Colonic mucosa (tissue), 4 donors: Measurements from ENCODE around the gene PHLDA2. TPM values are rescaled to one million over a fixed set of nuclear protein-coding genes. Genes with fewer than 3 reads are reported as not detected.

ENCODE experiments used
- DNase-seq: peaks from one replicate; pipeline ENCODE4 v3.0.0-alpha.2; 2020
- H3K27ac ChIP-seq: fragments of 200-600 bp; one replicate; pipeline ENCODE4 v1.8.0; 2021
- H3K27me3 ChIP-seq: fragments of 200-600 bp; one replicate; pipeline ENCODE4 v1.8.0; 2021
- H3K36me3 ChIP-seq: fragments of 200-600 bp; one replicate; pipeline ENCODE4 v1.8.0; 2021
- H3K4me1 ChIP-seq: fragments of 200-600 bp; one replicate; pipeline ENCODE4 v1.8.0; 2021; ENCODE audit warnings: mild to moderate bottlenecking
- H3K4me3 ChIP-seq: fragments of 200-600 bp; one replicate; pipeline ENCODE4 v1.8.0; 2021
- H3K9ac ChIP-seq, 2 donors: one replicate each; pipeline ENCODE4 v1.7.0; 2013; ENCODE audit warnings: control low read depth in 2 of 2, low read depth in 2 of 2, low read length in 2 of 2
- H3K9me3 ChIP-seq: fragments of 200-600 bp; one replicate; pipeline ENCODE4 v1.8.0; 2021
- CTCF ChIP-seq: fragments of 200-600 bp; IDR thresholded peaks from one replicate; pipeline ENCODE4 v1.8.0; 2022; ENCODE audit warnings: antibody characterized with exemption, mild to moderate bottlenecking
- intact Hi-C: fragments of 100-400 bp; cut with DNase I; formaldehyde crosslinking; loops from one replicate; pipeline ENCODE4 v1.14.1; 2022
- total RNA-seq, 2 donors: library from RNA; stranded (reverse); fragmentation: NEBNext Ultra II Directional in 1 of 2; extraction: Animal tissue kit (Norgen Biotek cat#: 25700) in 1 of 2; gene quantifications; one replicate each; pipeline ENCODE4 v1.2.1, GENCODE V29; 2021
- donor health status: healthy.
- donor health status: DM: no; HTN: no; CAD: no.
- donor health status: DM: no; HTN: no; CAD: no.

Gene PHLDA2
- total RNA-seq, 2 donors from 2014 or later, result 31.6 to 41.6 TPM

GRCh38 chr11:2945031-2945756, 16.0 kb upstream of the PHLDA2 start:
- DNase-seq, result peak; percentile 87
- H3K9ac ChIP-seq, result peak overlapping the region in 1 of 2 donors; percentile 38
- no peaks in the 10 kb centered on the region for H3K27me3 ChIP-seq
- H3K4me3 ChIP-seq, result no peak overlapping the region
- no peak for TF ChIP-seq CTCF
- no peaks in the 10 kb centered on the region for H3K9me3 ChIP-seq
- intact Hi-C loops, result no loop called here
- H3K36me3 ChIP-seq, result peaks cover 5% of the 10 kb centered on the region
- H3K4me1 ChIP-seq, result peaks cover 27% of the 10 kb centered on the region
- H3K27ac ChIP-seq, result peak overlapping the region; percentile 71

- intact Hi-C loops, result no loop called here
- no peak for DNase-seq
- Histone ChIP-seq H3K27me3 (no peaks in the 10 kb centered on the region), H3K36me3 (no peaks in the 10 kb centered on the region), H3K4me1 (peaks cover 30% of the 10 kb centered on the region), H3K4me3 (no peak overlapping the region), H3K27ac (peak overlapping the region; percentile 71), H3K9ac (peak overlapping the region in 1 of 2 donors; percentile 38), H3K9me3 (no peaks in the 10 kb centered on the region)
- TF ChIP-seq CTCF, result no peak
Measured at GRCh38 chr11:2944530-2944929, 15.3 kb upstream of the PHLDA2 start.

DNA sequence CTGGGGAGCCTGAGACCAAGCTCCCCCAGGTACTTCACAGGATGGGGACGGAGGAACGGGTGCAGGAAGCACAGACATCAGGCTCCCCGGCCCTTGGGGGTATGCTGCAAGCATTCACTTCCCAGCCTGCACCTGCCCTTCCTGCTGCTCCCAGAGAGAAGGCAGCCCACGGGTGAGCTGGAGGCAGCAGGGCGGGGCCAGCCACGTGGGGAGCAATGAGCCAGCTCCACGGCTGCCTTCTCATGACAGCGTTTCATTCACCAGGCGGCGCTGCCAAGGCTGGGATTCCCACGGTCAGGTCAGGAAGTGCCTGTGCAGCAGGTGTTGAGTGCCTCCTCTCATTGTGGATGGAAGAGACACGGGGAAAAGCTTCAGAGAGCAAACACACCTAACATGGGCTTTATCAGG, 14.5 kb upstream of the PHLDA2 start:
- Histone ChIP-seq H3K9ac (peak overlapping the region in 1 of 2 donors; percentile 34), H3K36me3 (no peaks in the 10 kb centered on the region), H3K27ac (no peak overlapping the region), H3K4me1 (peaks cover 30% of the 10 kb centered on the region), H3K27me3 (no peaks in the 10 kb centered on the region), H3K9me3 (no peaks in the 10 kb centered on the region), H3K4me3 (no peak overlapping the region)
- intact Hi-C loops, result no loop called here
- DNase-seq, result peak; percentile 72
- no peak for TF ChIP-seq CTCF

DNA sequence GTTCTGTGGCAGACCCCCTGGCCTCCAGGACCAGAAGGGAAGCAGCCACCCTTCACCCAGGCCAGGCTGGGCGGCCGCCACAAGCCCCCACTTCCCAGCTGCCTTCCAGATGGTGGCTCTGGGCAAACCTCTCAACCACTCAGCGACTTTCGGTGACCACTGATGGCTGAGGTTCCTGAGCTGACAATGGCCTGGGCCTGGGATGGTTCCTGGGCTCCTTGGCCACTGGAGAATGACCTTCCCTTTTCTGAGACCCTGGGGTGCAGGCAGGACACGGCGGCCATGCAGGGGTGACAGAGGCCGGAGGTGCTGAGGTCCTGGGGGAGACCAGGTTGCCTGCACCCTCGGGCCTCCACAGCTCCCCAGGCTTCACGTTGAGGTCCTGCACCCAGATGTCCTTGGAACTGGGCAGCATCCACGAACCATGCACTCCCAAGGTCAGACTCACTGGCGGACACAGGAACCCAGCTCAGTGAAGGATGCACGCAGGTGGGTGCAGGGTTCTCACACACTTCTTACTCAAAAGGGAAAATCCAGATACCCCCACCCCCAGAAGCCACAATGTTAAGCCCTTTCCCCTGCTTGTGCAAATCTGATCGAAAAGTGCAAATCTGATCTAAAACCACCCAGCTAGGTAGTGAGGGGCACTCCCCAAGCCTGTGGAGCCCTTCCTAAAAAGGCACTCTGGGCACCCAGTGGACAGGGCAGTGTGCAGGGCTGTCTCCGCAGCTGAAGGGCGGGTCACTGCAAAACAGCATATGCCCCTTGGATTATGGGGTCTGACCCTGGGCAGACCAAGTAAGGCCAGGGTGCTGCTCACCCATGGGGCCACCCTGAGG, 13.9 kb upstream of the PHLDA2 start:
- H3K9me3 ChIP-seq, result no peaks in the 10 kb centered on the region
- no peak for DNase-seq
- no peaks in the 10 kb centered on the region for H3K27me3 ChIP-seq
- H3K27ac ChIP-seq, result no peak overlapping the region
- peak overlapping the region in 1 of 2 donors; percentile 34 for H3K9ac ChIP-seq
- H3K4me3 ChIP-seq, result no peak overlapping the region
- H3K4me1 ChIP-seq, result peaks cover 30% of the 10 kb centered on the region
- intact Hi-C loops, result no loop called here
- TF ChIP-seq CTCF, result no peak
- no peaks in the 10 kb centered on the region for H3K36me3 ChIP-seq

DNA sequence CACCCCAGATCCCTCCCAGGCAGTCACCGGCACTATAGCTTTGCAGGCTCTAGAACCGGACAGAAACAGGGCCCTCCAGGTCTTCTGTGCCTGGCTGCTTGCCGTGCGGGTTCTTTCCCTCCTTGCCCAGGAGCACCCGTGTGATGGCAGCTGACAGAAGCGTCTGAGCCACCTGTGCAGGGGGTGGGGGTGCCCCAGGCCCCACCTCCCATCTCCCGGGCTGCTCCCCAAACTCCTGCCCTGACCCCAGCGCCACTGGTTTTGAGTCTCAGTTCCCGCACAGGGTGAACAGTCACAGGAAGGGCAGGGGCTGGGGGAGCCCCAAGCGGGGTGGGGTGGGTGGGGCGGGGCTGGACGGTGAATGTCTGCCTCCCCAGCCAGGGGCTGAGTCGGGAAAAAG, 13.2 kb upstream of the PHLDA2 start:
- Histone ChIP-seq H3K27ac (no peak overlapping the region), H3K36me3 (no peaks in the 10 kb centered on the region), H3K9me3 (no peaks in the 10 kb centered on the region), H3K27me3 (no peaks in the 10 kb centered on the region), H3K4me1 (peaks cover 30% of the 10 kb centered on the region), H3K4me3 (no peak overlapping the region), H3K9ac (no peak overlapping the region)
- no peak for DNase-seq
- no peak for TF ChIP-seq CTCF
- intact Hi-C loops, result no loop called here
